Measurements from ENCODE around the gene LTBP3. TPM values are rescaled to one million over a fixed set of nuclear protein-coding genes. Genes with fewer than 3 reads are reported as not detected.

The LTBP3 gene
- total and polyA plus RNA-seq, 4 donors, result 8.8 to 46.2 (median 17.0) TPM

- Histone ChIP-seq H3K9ac (ENCODE audit: low read depth in 1 of 2, low read length in 2 of 2) (no peak overlapping the region), H3K27ac (ENCODE audit: low read depth in 1 of 2, low read length in 2 of 2) (no peak overlapping the region), H3K4me3 (ENCODE audit: low read depth in 1 of 3, low read length in 3 of 3) (no peak overlapping the region), H3K27me3 (ENCODE audit: control insufficient read depth in 4 of 4, insufficient read depth in 4 of 4, low read length in 3 of 4) (no peaks in the 10 kb centered on the region), H3K36me3 (ENCODE audit: control insufficient read depth in 4 of 4, insufficient read depth in 3 of 4, low read depth in 1 of 4, low read length in 3 of 4) (peaks cover 9 to 62% (median 32%) of the 10 kb centered on the region in 4 donors), H3K4me1 (ENCODE audit: control insufficient read depth in 4 of 4, insufficient read depth in 4 of 4, low read length in 3 of 4) (peaks cover 0 to 7% (median 0%) of the 10 kb centered on the region in 4 donors), H3K9me3 (ENCODE audit: control insufficient read depth in 4 of 4, low read length in 3 of 4) (no peaks in the 10 kb centered on the region)
- DNase-seq (ENCODE audit: low spot score), result no peak
- WGBS, result 95% methylated on average over 1 of the region's 1 CpG
- TF ChIP-seq ATF3 (IDR thresholded peaks at IDR 0.05), result no peak
- TF ChIP-seq SP1 (IDR thresholded peaks at IDR 0.05), result no peak
- no peak for TF ChIP-seq EGR1 (IDR thresholded peaks at IDR 0.05; ENCODE audit: low read depth in 2 of 2)
- TF ChIP-seq NR2F2 (IDR thresholded peaks at IDR 0.05), result no peak
- TF ChIP-seq ZBTB33 (IDR thresholded peaks at IDR 0.05), result no peak
- TF ChIP-seq FOXA1 (IDR thresholded peaks at IDR 0.05), result no peak
- TF ChIP-seq JUND (IDR thresholded peaks at IDR 0.05), result no peak
- TF ChIP-seq HNF4G (IDR thresholded peaks at IDR 0.05), result no peak
- TF ChIP-seq REST (IDR thresholded peaks at IDR 0.05), result no peak
- TF ChIP-seq FOXA2 (IDR thresholded peaks at IDR 0.05), result no peak
- no peak for TF ChIP-seq GABPA (IDR thresholded peaks at IDR 0.05 in 1 of 2, conservative IDR thresholded peaks at IDR 0.05 in 1 of 2)
- TF ChIP-seq YY1 (IDR thresholded peaks at IDR 0.05), result no peak
- TF ChIP-seq MAX (IDR thresholded peaks at IDR 0.05), result no peak
- TF ChIP-seq RAD21 (IDR thresholded peaks at IDR 0.05), result no peak
- TF ChIP-seq TAF1 (conservative IDR thresholded peaks at IDR 0.05), result no peak
- no peak for TF ChIP-seq HNF4A (conservative IDR thresholded peaks at IDR 0.05)
- no peak for TF ChIP-seq RXRA (IDR thresholded peaks at IDR 0.05)
- no peak for TF ChIP-seq CTCF (IDR thresholded peaks at IDR 0.05; ENCODE audit: low read depth, low read length, missing input control)
These were observed 46.1 kb upstream of the LTBP3 start for GRCh38 chr11:65604258-65604657.

All from liver (tissue), 9 donors.